ENCODE data around the gene PAQR8. TPM values are rescaled to one million over a fixed set of nuclear protein-coding genes. Genes with fewer than 3 reads are reported as not detected.
"Not testable (repeated sequence)": the region's sequence is repeated elsewhere in the genome, so short reads cannot be mapped to it uniquely, and the experiment has no call there.

PAQR8 gene
- total RNA-seq, 1 donor from 2014 or later = 13.8 TPM

DNA sequence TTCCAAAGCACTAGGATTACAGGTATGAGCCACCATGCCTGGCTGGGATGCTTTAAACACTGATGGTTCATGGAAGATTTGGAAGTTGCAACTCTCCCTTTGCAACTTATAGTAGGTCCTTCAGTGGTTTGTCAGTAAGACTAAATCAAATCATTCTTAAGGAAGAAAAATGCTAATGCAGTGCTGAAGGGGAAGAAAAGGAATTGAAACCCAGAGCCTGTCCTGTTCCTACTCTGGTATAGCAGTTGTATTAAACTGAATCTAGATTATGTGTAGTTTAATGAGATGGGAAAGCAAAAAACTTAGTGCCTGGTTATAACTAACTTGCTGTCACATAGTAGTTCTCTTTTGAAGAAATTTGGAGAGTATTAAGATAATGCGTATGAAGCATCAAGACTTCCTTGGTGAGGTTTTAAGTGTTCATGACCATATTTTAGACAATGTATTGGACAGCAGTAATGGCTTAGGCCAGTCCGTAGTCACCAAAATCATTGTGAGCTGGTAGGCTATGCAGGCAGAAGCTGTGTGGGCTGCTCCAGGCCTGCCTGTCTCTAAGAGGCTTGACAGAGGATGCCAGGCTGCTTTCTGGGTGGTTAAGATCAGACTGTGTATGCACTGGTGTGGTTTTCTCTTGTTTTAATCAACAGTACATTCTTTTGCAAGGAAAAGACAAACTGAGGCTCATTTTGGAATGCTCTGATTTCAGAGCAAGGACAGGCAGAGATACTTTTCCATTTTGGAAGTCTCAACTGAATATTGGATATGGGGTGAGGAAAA is 14.0 kb downstream of the PAQR8 start:
- no peak for DNase-seq (ENCODE audit: extremely low read depth, low read depth, low spot score)

DNA sequence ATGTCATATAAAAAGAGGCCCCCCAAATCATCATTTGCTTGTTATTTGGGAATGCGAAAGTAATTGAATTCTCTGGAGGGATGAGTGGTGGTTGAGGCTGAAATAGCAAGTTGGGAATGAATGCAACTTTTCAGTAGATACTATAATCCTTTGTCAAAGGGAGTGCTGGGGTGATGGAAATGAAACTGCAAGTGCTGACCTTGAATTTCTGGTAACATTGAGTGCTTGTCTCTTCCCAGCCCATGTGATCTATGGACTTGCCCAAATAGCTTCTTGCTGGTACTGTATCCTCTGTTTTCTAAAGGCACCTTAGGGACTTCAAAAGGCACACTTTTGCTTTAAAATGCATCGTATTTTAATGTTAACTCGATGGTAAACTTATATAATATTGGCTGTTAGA is 14.8 kb downstream of the PAQR8 start:
- no peak for DNase-seq (ENCODE audit: extremely low read depth, low read depth, low spot score)

DNA sequence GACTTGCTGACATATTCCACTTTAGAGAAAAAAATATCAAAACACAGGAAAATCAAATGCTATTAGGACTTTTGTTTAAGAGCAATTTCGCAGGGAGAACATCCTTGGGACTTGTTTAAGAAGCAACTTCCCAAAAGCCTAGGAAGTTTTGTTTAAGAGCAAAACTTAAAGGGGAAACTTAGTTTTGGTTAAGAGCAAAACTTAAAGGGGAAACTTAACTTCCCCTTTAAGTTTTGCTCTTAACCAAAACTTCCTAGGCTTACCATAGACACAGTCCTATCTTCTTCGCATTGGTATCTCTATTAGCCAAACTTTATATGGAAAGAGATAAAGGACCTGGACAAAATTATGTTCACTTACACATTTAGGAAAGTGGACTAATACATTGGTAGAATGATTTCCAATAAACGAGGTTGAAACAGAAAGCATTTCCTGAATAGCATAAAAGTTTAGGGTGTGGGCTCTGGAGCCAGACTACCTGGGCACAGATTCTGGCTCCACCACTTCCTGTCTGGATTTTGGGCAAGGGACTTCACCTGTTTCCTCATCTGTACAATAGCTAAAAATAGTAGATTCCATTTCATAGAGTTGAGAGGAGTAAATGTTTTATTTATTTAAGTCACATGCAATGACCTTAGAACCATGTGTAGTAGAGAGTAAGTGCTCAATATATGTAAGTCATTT is 15.7 kb downstream of the PAQR8 start:
- DNase-seq (ENCODE audit: extremely low read depth, low read depth, low spot score) = no peak

DNA sequence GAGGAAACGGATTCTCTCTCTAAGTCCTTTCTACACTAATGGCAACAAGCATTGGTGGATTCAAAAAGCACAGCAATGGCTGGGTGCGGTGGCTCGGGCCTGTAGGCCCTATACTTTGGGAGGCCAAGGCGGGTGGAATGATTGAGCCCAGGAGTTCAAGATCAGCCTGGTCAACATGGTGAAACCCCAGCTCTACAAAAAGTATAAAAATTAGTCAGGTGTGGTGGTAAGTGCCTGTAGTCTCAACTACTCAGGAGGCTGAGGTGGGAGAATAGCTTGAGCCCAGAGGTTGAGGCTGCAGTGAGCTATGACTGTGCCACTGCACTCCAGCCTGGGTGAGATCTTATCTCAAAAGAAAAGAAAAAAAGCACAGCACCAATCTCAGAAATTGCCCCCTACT is 19.3 kb downstream of the PAQR8 start:
- DNase-seq (ENCODE audit: extremely low read depth, low read depth, low spot score) = no peak

DNA sequence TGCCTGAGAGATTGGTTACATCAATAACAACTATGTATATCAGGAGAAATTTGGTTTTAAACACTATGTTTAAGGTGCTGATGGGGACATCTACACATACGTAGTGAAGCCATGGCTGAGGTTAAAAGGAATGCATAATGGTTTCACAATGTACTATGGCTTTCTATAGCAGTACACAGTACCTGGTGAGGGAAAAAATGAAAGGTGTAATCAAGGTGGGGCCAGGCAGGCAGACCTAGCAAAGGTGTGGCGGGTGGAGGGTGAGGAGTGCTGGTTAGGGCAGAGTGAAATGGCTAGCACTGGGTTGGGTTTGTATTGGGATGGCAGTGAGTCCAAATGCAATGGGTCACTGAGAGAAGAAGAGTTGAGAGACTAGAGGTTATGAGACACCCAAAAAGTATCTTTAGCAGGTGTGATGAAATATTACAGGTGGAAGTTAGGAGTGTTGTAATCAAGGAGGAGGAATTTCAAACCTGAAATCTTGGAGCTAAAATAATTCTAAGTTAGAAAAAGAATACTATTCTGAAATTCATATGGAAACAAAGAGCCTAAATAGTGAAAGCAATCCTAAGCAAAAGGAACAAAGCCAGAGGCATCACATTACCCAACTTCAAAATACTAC is 22.3 kb downstream of the PAQR8 start:
- no peak for DNase-seq (ENCODE audit: extremely low read depth, low read depth, low spot score)

DNA sequence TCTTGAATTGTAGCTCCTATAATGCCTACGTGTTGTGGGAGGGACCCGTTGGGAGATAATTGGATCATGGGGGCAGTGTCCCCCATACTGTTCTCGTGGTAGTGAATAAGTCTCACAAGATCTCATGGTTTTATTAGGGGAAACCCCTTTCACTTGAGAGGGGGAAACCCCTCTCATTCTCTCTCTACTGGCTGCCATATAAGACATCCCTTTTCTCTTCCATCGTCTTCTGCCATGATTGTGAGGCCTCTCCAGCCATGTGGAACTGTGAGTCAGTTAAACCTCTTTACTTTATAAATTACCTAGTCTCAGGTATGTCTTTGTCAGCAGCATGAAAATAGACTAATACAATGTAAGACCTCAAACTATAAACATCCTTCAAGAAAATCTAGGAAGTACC is 23.1 kb downstream of the PAQR8 start:
- DNase-seq (ENCODE audit: extremely low read depth, low read depth, low spot score) = no peak

DNA sequence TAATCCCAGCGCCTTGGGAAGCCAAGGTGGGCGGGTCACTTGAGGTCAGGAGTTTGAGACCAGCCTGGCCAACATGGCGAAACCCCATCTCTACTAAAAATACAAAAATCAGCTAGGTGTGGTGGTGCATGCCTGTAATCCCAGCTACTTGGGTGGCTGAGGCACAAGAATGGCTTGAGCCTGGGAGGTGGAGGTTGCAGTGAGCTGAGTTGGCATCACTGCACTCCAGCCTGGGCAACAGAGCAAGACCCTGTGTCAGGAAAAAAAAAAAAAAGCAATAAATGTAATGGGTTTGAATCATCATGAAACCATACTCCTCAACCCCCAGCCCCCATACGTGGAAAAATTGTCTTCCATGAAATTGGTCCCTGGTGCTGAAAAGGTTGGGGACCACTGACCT is 26.2 kb downstream of the PAQR8 start:
- DNase-seq (ENCODE audit: extremely low read depth, low read depth, low spot score) = not testable (repeated sequence)

DNA sequence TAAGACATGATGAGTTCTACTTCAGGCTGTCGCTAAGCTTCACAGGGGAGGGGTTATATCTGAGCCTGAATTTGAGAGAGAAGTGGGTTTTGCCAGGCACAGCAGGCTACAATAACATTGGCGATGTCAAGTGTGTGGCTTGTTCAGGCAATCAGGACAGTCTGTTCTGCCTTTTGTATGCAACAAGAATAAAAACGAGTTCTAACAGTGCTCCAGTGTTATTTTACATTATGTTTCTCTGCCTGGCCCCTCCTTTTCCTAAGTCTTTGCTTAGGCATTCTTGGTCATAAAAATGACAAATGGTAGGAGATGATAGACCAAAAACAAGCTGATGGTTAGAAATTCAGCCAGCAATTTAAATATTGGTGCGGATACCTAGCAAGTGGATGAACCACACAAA is 26.8 kb downstream of the PAQR8 start:
- no peak for DNase-seq (ENCODE audit: extremely low read depth, low read depth, low spot score)

DNA sequence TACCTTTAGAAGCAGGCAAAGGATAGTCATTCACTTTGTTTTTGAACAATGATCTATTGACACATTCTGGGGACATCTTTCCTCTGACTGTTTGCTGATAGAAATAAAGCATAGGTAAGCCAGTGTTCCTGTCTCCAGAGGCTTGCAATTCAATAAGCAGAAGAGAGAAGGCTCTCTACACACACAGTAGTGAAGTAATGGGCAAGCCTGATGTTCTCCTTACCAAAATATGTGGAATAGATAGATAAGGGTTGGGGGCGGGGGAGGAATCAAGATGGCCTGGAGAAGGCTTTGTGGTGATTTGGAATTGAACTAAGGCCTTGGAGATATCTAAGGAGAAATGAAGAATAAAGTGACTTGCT is 27.3 kb downstream of the PAQR8 start:
- DNase-seq (ENCODE audit: extremely low read depth, low read depth, low spot score) = no peak

DNA sequence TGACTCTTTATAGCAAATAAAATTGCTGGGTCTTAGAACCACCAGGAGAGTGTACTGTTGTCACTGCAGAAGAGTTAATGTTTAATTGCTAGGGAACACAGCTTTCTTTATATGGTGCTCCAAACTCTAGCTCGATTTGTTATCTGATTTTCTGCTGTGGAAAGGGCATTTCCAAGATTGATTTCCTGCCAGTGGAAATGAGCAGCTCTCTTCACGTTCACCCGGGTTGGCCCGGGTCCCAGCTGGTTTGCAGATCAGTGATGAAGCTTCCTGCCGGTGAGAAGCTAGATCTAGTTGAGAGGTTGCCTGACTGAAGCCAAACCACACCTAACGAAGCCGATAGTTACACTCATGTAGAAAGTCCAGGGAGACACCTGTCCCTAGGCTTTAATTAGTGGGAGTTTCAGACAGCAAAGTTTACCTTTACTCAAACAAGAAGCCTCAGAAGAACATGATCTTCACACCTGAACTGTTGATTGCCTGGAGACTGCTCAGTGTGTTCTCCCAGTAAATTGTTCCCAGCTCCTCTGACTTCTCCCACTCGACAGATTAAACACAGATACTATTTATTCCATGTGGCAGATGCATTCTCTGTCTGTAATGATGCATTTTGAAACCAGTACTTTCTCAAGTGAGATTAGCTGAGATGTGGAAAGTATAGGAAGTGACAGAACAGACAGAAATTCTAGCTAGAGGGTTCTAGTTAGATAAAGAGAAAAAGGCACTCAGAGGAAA is 27.8 kb downstream of the PAQR8 start:
- DNase-seq (ENCODE audit: extremely low read depth, low read depth, low spot score) = peak; percentile 31

DNA sequence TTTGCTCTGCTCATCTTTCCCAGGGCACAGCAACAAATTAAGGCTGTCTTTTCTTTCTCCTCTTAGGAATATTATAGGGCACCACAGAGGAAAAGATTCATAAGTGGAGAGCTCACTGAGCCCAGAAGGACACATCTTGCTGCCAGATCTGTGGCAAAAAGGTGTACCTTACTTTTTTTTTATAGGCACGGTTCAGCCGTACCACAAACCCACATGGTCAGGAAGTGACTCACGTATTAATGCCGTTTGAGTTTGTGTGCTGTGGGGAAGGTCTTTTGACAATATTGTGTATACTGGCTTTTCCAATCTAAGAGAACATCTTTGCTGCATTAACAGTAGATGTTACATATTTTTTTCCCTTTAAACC is 28.4 kb downstream of the PAQR8 start:
- DNase-seq (ENCODE audit: extremely low read depth, low read depth, low spot score) = peak; percentile 37

DNA sequence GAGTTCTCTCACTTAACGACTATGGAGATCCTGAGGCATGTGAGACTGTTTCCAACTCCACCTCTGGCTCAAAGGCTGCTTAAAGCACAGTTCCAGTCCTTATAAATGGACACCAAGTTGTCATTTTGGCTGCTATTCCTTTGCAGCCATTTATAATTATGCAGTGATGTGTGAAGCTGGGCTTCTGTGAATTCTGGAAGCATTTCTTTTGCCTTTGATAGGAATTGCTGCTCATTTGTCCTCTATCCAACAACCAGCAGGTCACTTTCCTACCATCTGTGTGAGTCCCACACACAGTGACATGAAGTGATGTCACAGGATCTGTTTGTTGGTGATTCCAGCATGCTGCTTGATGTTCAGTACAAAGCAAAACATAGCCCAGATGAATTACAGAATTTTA is 29.6 kb downstream of the PAQR8 start:
- no peak for DNase-seq (ENCODE audit: extremely low read depth, low read depth, low spot score)

DNA sequence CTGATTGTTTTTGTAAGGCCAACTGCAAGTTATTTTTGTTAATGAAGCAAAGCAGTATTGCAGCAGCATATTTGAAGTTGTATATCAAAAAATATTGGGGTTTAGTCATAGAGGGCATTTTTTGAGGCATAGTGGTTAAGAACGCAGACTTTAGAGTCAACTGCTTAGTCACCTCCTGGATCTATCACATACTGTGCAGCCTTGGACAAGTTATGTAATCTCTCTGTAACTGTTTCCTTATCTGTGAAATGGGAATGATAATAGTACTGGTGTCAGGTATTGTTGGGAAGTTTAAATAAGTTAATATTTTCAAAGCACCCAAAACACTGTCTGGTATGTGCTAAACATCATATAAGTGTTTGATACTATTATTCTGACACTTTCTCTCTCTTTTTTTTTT is 31.0 kb downstream of the PAQR8 start:
- no peak for DNase-seq (ENCODE audit: extremely low read depth, low read depth, low spot score)

DNA sequence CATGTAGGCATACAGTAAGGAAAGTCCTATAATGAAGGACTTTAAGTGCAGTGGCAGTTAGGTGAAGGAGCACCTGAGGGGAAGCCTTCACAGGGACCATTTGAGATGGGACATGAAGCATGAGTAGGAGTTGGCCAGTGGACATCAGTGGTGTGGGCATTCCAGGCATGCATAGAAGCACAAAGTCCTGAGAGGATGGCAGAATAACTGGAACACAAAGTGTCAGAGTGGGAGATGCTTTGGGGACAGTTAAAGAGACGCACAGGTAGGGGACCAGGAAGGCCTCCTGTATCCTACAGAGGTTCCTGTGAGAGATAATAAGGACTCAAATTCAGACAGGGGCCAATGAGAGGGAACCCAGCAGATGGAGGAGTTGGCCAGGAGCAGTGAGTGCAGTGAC is 31.8 kb downstream of the PAQR8 start:
- no peak for DNase-seq (ENCODE audit: extremely low read depth, low read depth, low spot score)

DNA sequence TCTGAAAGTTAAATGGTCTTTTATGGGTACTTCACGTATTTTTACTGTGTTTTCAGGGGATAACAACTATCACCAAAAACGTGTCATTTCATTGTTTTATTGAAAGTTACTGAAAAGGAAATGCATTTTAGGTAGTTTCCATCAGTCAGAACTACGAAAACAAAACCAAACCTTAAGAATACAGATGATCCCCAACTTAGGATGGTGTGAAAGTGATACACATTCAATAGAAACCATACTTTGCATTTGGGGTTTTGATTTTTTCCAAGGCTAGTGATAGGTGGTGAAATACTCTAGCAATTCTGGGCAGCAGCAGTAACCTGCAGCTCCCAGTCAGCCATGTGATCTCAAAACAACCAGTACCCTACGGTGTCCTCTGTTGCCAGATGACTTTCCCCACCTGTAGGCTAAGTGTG is 32.3 kb downstream of the PAQR8 start:
- DNase-seq (ENCODE audit: extremely low read depth, low read depth, low spot score) = no peak

DNA sequence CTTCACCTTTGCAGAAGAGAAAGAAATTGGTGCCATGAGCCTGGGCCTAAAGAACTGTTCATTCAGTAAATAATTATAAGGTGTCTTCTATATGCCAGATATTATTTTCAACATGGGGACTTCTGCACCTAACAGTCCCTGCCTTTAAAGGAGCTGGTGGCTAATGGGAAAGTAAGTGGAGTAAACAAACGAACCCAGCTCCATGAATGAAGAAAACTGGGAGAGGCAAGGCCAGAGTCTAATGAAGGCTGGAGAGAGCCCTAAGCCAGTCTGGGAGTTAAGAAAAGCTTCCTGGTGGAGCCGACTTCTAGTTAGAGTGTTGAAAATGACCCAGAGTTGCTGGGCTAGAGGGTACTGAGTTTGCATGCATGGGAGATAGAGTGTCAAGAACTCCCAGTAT is 34.0 kb downstream of the PAQR8 start:
- no peak for DNase-seq (ENCODE audit: extremely low read depth, low read depth, low spot score)

DNA sequence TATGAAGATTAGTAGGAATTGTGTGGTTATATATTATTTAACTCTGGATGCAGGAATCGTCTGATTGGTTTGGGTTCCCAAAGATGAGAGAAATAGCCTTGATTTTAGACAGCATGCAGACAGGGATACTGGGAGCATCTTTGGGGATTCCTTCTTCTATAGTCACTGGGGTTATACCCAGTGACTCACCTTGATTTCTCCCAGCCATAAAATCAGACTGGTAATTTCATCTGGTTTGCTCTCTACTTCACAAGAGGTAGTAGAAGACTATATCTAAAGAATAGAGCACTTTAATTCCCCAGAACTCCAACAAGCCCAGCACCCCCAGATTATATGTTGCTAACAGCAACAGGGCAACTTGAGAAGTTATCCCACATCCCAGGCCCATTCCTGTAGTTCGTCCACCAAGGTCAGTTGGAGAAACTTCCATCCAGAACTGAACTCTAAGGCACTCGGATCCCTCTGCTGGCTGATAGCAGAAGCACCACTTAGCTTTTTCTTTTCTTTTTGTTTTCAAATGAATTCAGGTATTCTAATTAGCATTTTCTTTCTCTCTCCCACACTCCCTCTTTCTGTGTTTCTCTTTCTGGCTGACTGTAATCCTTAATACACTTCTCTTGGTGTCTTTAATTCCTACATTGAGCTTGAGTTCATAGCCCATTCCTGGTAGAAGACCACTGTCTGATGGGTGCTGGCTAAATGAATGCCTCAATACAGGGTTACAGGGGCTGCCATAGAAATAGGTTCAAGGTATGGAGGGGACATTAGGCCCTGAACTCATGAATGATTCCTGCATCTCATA is 37.8 kb downstream of the PAQR8 start:
- DNase-seq (ENCODE audit: extremely low read depth, low read depth, low spot score) = no peak

DNA sequence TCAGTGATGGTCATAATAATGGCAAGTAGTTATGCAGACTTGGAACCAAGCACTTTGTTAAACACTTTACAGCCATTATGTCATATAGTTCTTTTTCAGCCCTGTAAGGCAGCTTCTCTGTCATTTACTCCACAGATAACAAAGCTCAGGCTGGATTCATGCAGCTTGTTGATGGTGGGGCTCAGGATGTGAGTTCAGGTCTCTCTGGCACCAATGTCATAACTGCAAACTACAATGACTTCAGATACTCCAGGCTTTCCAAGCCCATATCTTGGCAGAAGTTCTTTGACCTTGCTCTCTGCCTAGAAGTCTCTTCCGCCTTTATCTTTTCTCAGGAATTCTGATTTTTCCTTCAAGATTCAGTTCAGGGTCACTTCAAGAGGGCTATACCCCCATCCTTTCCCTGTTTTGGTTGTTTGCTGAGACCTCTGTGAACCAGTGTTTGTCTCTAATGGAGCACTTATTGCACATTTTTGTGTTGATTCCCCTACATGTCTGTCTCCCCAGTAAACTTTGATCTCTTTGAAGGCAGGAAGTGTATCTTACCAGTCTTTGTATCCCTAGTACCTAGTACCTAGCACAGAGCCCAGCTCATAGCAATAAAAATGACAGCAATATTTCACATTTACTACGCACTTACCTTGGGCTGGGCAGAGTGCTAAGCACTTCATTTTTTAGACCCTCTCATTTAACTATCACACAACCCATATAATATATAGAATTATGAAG is 38.5 kb downstream of the PAQR8 start:
- no peak for DNase-seq (ENCODE audit: extremely low read depth, low read depth, low spot score)

DNA sequence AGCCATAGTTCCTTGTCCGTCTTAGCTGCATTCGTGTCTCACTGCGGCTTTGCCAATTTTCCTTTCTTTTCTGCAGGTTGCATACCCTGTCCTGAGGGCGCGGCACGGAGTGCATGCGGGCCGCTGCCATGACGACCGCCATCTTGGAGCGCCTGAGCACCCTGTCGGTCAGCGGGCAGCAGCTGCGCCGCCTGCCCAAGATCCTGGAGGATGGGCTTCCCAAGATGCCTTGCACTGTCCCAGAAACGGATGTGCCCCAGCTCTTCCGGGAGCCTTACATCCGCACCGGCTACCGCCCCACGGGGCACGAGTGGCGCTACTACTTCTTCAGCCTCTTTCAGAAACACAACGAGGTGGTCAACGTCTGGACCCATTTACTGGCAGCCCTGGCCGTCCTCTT is 41.1 kb downstream of the PAQR8 start:
- no peak for DNase-seq (ENCODE audit: extremely low read depth, low read depth, low spot score)

DNA sequence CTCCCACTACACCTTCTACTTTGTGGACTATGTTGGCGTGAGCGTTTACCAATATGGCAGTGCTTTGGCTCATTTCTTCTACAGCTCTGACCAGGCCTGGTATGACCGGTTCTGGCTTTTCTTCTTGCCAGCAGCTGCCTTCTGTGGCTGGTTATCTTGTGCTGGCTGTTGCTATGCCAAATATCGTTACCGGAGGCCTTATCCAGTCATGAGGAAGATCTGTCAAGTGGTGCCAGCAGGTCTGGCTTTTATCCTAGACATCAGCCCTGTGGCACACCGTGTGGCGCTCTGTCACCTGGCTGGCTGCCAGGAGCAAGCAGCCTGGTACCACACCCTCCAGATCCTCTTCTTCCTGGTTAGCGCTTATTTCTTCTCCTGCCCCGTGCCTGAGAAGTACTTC is 41.7 kb downstream of the PAQR8 start:
- DNase-seq (ENCODE audit: extremely low read depth, low read depth, low spot score) = no peak

Data from glomerular endothelial cell (primary cell).